Activated CD4-positive, alpha-beta memory T cell treated with anti-CD3 and anti-CD28 coated beads for 36 hours (primary cell): ENCODE measurements around the gene PDGFRB. TPM values are rescaled to one million over a fixed set of nuclear protein-coding genes. Genes with fewer than 3 reads are reported as not detected.

Experiments used
- CTCF ChIA-PET: fragments of 350-600 bp; sonication (Branson Sonifier 250); formaldehyde crosslinking; loops from one replicate; lab custom pipeline; 2021; ENCODE audit warnings: antibody characterized with exemption, inconsistent platforms; lab: Charles Lee
- POLR2A ChIA-PET: fragments of 350-600 bp; sonication (Branson Sonifier 250); formaldehyde crosslinking; loops from one replicate; lab custom pipeline; 2021; ENCODE audit warnings: antibody characterized with exemption; lab: Charles Lee
- DNase-seq: peaks from one replicate; pipeline ENCODE4 v3.0.0-alpha.2; 2020
- H3K27ac Mint-ChIP-seq: one replicate; pipeline ENCODE4 v1.8.0; 2021; ENCODE audit warnings: mixed read lengths
- H3K27me3 Mint-ChIP-seq: one replicate; pipeline ENCODE4 v1.8.0; 2021; ENCODE audit warnings: mixed read lengths
- H3K36me3 Mint-ChIP-seq: one replicate; pipeline ENCODE4 v1.8.0; 2021; ENCODE audit warnings: mixed read lengths
- H3K4me1 Mint-ChIP-seq: one replicate; pipeline ENCODE4 v1.8.0; 2021; ENCODE audit warnings: low read depth, mixed read lengths
- H3K4me3 Mint-ChIP-seq: one replicate; pipeline ENCODE4 v1.8.0; 2021; ENCODE audit warnings: mild to moderate bottlenecking, mixed read lengths
- H3K9me3 Mint-ChIP-seq: one replicate; pipeline ENCODE4 v1.8.0; 2021; ENCODE audit warnings: mixed read lengths
- intact Hi-C: fragments of 100-400 bp; cut with micrococcal nuclease; formaldehyde crosslinking; loops from one replicate; pipeline ENCODE4 v1.15.1; 2023
- total RNA-seq, 2 experiments: library from RNA; stranded (reverse); gene quantifications; one replicate each; pipeline ENCODE4 v1.2.3, GENCODE V29; 2021

PDGFRB gene
- total RNA-seq, 2 experiments from 2014 or later = 0.21 to 0.34 TPM

GRCh38 chr5:150068071-150068470, 87.6 kb downstream of the PDGFRB start:
- DNase-seq = no peak
- Mint-ChIP-seq H3K4me3 (no peak overlapping the region), H3K27me3 (peaks cover 2% of the 10 kb centered on the region), H3K4me1 (peaks cover 12% of the 10 kb centered on the region), H3K27ac (no peak overlapping the region), H3K9me3 (no peaks in the 10 kb centered on the region), H3K36me3 (no peaks in the 10 kb centered on the region)
- POLR2A ChIA-PET = no interaction called here
- intact Hi-C loops = loop anchor here (5.0 kb wide), 1 partner anchor 66 kb away; the partner anchor contains the start of genes HMGXB3 and TIGD6
- CTCF ChIA-PET = no interaction called here

DNA sequence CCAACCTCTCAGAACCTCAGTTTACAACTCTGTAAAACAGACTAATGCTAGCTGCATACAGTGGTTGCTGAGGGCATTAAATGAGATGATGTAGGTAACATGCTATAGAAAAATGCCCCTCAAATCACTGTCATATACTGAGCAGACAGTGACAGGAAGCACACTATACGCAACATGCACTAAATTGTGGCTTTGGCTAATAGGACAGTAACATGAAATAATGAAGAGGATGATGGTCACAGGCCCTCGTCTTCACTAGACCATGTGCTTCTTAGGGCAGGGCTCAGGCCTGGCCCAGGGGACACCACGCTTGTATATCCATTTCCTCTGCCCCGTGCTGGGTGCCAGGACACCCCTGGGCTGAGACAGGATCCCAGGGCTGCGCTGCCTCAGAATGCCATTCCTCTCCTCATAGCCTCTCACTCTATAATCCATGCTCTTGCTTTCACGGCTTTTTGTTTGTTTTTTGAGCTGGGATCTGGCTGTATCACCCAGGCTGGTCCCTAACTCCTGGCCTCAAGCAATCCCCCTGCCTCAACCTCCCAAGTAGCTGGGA, 88.2 kb downstream of the PDGFRB start:
- Mint-ChIP-seq H3K4me1 (peaks cover 12% of the 10 kb centered on the region), H3K27me3 (peaks cover 2% of the 10 kb centered on the region), H3K27ac (no peak overlapping the region), H3K36me3 (no peaks in the 10 kb centered on the region), H3K4me3 (no peak overlapping the region), H3K9me3 (no peaks in the 10 kb centered on the region)
- POLR2A ChIA-PET = no interaction called here
- CTCF ChIA-PET = interaction anchor here (0.6 kb wide), 1 partner anchor 431 kb away, joined by 5 read pairs; no protein-coding TSS in a partner anchor
- no peak for DNase-seq
- intact Hi-C loops = loop anchor here (1.0 to 5.0 kb wide), 2 partner anchors 25 to 65 kb away; partner anchors contain the start of genes HMGXB3 and TIGD6

DNA sequence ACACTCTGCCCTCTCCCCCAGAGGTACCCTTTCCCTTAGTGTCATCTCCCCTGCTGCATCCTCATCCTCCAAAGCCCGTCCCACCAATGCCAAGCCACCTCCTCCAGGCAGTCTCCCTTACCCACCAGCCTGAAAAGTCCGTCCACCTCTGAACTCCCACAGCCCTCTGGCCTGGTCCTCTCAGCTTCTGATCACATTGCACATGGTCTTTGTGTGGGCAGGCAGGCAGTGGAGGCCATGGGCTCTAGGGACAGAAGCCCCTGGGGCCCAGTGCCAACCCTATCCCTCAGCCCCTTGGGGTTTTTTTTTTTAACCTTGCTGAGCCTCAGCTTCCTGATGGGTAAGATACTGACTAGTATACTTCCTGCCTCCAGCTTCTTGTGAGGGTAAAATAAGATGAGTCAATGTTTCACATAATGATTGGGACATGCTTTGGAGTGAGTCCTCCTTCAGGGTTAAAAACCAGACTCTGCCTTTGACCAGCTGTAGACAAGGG, 88.7 kb downstream of the PDGFRB start:
- CTCF ChIA-PET = interaction anchor here (0.6 kb wide), 1 partner anchor 431 kb away, joined by 5 read pairs; no protein-coding TSS in a partner anchor
- H3K9me3 Mint-ChIP-seq = no peaks in the 10 kb centered on the region
- POLR2A ChIA-PET = no interaction called here
- H3K36me3 Mint-ChIP-seq = no peaks in the 10 kb centered on the region
- peak overlapping the region; percentile 38 for H3K27ac Mint-ChIP-seq
- peaks cover 2% of the 10 kb centered on the region for H3K27me3 Mint-ChIP-seq
- no peak overlapping the region for H3K4me3 Mint-ChIP-seq
- H3K4me1 Mint-ChIP-seq = peaks cover 12% of the 10 kb centered on the region
- DNase-seq = peak; percentile 26
- intact Hi-C loops = loop anchor here (1.0 to 5.0 kb wide), 2 partner anchors 25 to 65 kb away; partner anchors contain the start of genes HMGXB3 and TIGD6

DNA sequence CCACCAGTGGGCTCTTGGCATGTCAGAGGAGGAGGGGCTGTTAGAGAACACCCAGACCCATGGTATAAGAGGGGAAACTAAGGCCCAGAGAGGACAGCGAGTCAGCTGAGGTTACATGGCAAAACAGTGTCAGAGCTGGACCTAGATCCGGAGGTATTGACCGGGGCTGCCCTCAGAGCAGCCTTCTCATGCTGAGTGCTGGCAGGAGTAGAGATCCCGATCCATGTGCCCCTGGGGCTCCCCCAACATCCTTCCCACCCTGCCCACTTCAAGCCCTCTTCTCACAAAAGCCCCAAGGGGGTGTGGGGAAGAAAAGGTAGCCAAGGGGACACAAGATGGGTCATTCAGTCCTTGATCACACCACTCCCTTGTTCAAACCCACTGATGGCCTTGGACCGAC, 89.2 kb downstream of the PDGFRB start:
- H3K4me3 Mint-ChIP-seq = no peak overlapping the region
- H3K9me3 Mint-ChIP-seq = no peaks in the 10 kb centered on the region
- POLR2A ChIA-PET = no interaction called here
- H3K27me3 Mint-ChIP-seq = peaks cover 2% of the 10 kb centered on the region
- H3K27ac Mint-ChIP-seq = no peak overlapping the region
- intact Hi-C loops = loop anchor here (5.0 kb wide), 1 partner anchor 64 kb away; the partner anchor contains the start of genes HMGXB3 and TIGD6
- H3K4me1 Mint-ChIP-seq = peaks cover 12% of the 10 kb centered on the region
- H3K36me3 Mint-ChIP-seq = no peaks in the 10 kb centered on the region
- CTCF ChIA-PET = no interaction called here
- no peak for DNase-seq

DNA sequence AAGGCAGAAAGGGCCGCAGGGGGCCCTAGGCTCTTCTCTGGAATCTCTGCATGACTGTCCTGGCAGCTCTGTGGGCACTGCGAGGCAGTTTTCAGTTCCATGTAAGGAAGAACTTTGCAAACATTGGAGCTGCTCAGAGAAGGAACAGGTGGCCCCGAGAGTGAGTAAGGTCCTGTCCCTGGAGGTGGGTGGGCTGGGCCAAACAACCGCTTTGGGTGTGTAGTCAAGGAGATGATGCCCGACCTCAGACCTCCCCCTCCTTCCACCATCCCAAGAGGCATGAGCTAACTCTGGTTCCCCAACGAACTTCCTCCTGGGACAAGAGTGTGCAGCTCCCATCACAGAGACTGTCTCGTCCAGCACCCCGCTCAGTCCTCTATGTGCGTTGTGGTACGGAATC, 89.8 kb downstream of the PDGFRB start:
- POLR2A ChIA-PET = no interaction called here
- CTCF ChIA-PET = no interaction called here

GRCh38 chr5:150065346-150065745, 90.3 kb downstream of the PDGFRB start:
- no peak for DNase-seq
- Mint-ChIP-seq H3K27ac (no peak overlapping the region), H3K4me1 (peaks cover 12% of the 10 kb centered on the region), H3K36me3 (no peaks in the 10 kb centered on the region), H3K9me3 (no peaks in the 10 kb centered on the region), H3K4me3 (no peak overlapping the region), H3K27me3 (peaks cover 2% of the 10 kb centered on the region)
- intact Hi-C loops = loop anchor here (5.0 kb wide), 1 partner anchor 63 kb away; the partner anchor contains the start of genes HMGXB3 and TIGD6
- ChIA-PET CTCF (no interaction called here), POLR2A (no interaction called here)

More for the DNA sequence above, 89.8 kb downstream of the PDGFRB start:
- peaks cover 12% of the 10 kb centered on the region for H3K4me1 Mint-ChIP-seq
- no peak for DNase-seq
- H3K9me3 Mint-ChIP-seq = no peaks in the 10 kb centered on the region
- H3K4me3 Mint-ChIP-seq = no peak overlapping the region
- H3K36me3 Mint-ChIP-seq = no peaks in the 10 kb centered on the region
- no peak overlapping the region for H3K27ac Mint-ChIP-seq
- intact Hi-C loops = loop anchor here (5.0 kb wide), 1 partner anchor 64 kb away; the partner anchor contains the start of genes HMGXB3 and TIGD6
- peaks cover 2% of the 10 kb centered on the region for H3K27me3 Mint-ChIP-seq

GRCh38 chr5:150064681-150065220, 90.9 kb downstream of the PDGFRB start:
- CTCF ChIA-PET = no interaction called here
- intact Hi-C loops = loop anchor here (5.0 kb wide), 1 partner anchor 62 kb away; the partner anchor contains the start of genes HMGXB3 and TIGD6
- Mint-ChIP-seq H3K9me3 (no peaks in the 10 kb centered on the region), H3K4me3 (no peak overlapping the region), H3K27ac (no peak overlapping the region), H3K36me3 (no peaks in the 10 kb centered on the region), H3K4me1 (peaks cover 12% of the 10 kb centered on the region), H3K27me3 (peaks cover 2% of the 10 kb centered on the region)
- DNase-seq = no peak
- POLR2A ChIA-PET = interaction anchor here (1.3 kb wide), 1 partner anchor 31 kb away, joined by 3 read pairs; no protein-coding TSS in a partner anchor

Other genes with a start within 250 kb of the PDGFRB start
- gene PDE6A, start 211.1 kb downstream of the PDGFRB start, total RNA-seq = not detected
- 1 to 10 TPM; 5.9 to 6.2 TPM for gene SLC26A2, start 195.1 kb downstream of the PDGFRB start, total RNA-seq
- gene TIGD6, start 155.2 kb downstream of the PDGFRB start, total RNA-seq = 1 to 10 TPM; 2.5 to 2.6 TPM
- 10 to 100 TPM; 29.4 to 31.3 TPM for gene HMGXB3, start 155.1 kb downstream of the PDGFRB start, total RNA-seq
- gene CSF1R, start 69.3 kb downstream of the PDGFRB start, total RNA-seq = under 1 TPM; 0.41 to 0.78 TPM
- not detected for gene CDX1, start 10.9 kb upstream of the PDGFRB start, total RNA-seq
- gene SLC6A7, start 34.2 kb upstream of the PDGFRB start, total RNA-seq = not detected
- gene CAMK2A, start 133.9 kb upstream of the PDGFRB start, total RNA-seq = not detected
- gene ARSI, start 147.1 kb upstream of the PDGFRB start, total RNA-seq = not detected
- gene TCOF1, start 201.9 kb upstream of the PDGFRB start, total RNA-seq = 10 to 100 TPM; 91.3 to 95.0 TPM